Tibial artery (tissue), 4 donors: ENCODE data around the gene CUX1.
"Not testable (repeated sequence)": the region's sequence is repeated elsewhere in the genome, so short reads cannot be mapped to it uniquely, and the experiment has no call there.

Source experiments
- DNase-seq, 2 donors: peaks; one replicate each; pipeline ENCODE4 v3.0.0-alpha.2; 2019
- H3K27ac ChIP-seq, 2 donors: fragments of 200-600 bp; sonication (generic) in 1 of 2; 1 replicate in 1 of 2; 2 replicates in 1 of 2; pipeline ENCODE4 v1.5.1; 2018 to 2019; ENCODE audit warnings: mild to moderate bottlenecking in 1 of 2
- H3K27me3 ChIP-seq, 2 donors: fragments of 200-600 bp; sonication (generic) in 1 of 2; one replicate each; pipeline versions ENCODE4 v1.5.1 to v1.6.0; 2016 to 2019
- H3K36me3 ChIP-seq, 3 donors: fragments of 200-600 bp; sonication (generic) in 2 of 3; one replicate each; pipeline ENCODE4 v1.5.1; 2016 to 2019; ENCODE audit warnings: mild to moderate bottlenecking in 2 of 3
- H3K4me1 ChIP-seq, 4 donors: fragments of 200-600 bp; sonication (generic) in 2 of 4; 1 replicate in 3 of 4; 2 replicates in 1 of 4; pipeline ENCODE4 v1.5.1; 2016 to 2019
- H3K4me3 ChIP-seq, 2 donors: fragments of 200-600 bp; sonication (generic) in 1 of 2; 1 replicate in 1 of 2; 2 replicates in 1 of 2; pipeline ENCODE4 v1.5.1; 2018 to 2019; ENCODE audit warnings: mild to moderate bottlenecking in 2 of 2
- H3K9me3 ChIP-seq, 3 donors: fragments of 200-600 bp; sonication (generic) in 1 of 3; one replicate each; pipeline ENCODE4 v1.5.1; 2016 to 2019
- intact Hi-C: fragments of 100-400 bp; cut with DNase I; formaldehyde crosslinking; loops from one replicate; pipeline ENCODE4 v1.15.0; 2023; ENCODE audit warnings: low total_unique reads
- TF ChIP-seq, protein P1 (sequence below), 2 experiments: fragments of 200-600 bp in 1 of 2; fragments of 450-650 bp in 1 of 2; IDR thresholded peaks; one replicate each; pipeline ENCODE4 v1.5.1; 2017 to 2019; ENCODE audit warnings: antibody characterized with exemption in 2 of 2, mild to moderate bottlenecking in 1 of 2, moderate library complexity in 1 of 2

The CUX1 gene

DNA sequence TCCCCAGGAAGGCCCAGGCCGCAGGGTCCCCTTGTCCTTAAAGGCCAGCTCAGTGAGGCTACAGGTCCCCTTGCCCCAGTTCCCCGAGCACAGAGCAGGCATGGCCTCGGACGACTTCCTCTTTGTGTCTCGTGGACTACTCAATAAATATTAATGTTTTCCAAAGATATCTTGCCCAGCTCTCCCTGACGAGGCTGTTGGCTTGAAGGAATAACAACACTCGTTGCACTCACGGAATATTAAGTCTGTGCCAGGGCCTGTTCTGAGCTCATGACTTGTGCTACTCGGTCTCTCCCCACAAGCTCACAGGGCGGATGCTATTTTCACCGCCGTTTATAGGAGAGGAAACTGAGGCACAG, 68.2 kb downstream of the CUX1 start:
- DNase-seq: peak; percentile 65 to 85
- no peaks in the 10 kb centered on the region for H3K27me3 ChIP-seq
- H3K4me3 ChIP-seq: no peak overlapping the region
- TF ChIP-seq, protein P1, sequence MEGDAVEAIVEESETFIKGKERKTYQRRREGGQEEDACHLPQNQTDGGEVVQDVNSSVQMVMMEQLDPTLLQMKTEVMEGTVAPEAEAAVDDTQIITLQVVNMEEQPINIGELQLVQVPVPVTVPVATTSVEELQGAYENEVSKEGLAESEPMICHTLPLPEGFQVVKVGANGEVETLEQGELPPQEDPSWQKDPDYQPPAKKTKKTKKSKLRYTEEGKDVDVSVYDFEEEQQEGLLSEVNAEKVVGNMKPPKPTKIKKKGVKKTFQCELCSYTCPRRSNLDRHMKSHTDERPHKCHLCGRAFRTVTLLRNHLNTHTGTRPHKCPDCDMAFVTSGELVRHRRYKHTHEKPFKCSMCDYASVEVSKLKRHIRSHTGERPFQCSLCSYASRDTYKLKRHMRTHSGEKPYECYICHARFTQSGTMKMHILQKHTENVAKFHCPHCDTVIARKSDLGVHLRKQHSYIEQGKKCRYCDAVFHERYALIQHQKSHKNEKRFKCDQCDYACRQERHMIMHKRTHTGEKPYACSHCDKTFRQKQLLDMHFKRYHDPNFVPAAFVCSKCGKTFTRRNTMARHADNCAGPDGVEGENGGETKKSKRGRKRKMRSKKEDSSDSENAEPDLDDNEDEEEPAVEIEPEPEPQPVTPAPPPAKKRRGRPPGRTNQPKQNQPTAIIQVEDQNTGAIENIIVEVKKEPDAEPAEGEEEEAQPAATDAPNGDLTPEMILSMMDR (IDR thresholded peaks at IDR 0.05): no peak
- H3K4me1 ChIP-seq: peaks cover 5 to 71% (median 29%) of the 10 kb centered on the region in 4 donors
- peak overlapping the region; percentile 78 for H3K27ac ChIP-seq
- no peaks in the 10 kb centered on the region for H3K9me3 ChIP-seq
- H3K36me3 ChIP-seq: no peaks in the 10 kb centered on the region
- intact Hi-C loops: loop anchor here (5.0 kb wide), 1 partner anchor 37 kb away; no protein-coding TSS in a partner anchor

DNA sequence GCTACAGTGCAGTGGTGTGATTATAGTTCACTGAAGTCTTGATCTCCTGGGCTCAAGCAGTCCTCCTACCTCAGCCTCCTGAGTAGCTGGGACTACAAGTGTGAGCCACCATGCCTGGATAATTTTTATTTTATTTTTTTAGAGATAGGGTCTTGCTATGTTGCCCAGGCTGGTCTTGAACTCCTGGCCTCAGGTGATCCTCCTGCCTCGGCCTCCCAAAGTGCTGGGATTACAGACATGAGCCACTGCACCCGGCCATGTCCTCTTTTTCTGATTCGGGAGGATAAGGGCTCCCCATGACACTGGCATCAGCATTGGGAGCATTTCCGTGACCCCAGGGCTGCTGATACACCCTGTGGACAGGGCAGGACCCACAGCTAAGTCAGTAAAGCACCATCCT, 69.9 kb downstream of the CUX1 start:
- not testable (repeated sequence) for H3K4me3 ChIP-seq, H3K27ac ChIP-seq, H3K27me3 ChIP-seq, DNase-seq, H3K36me3 ChIP-seq, H3K9me3 ChIP-seq
- intact Hi-C loops: loop anchor here (5.0 kb wide), 1 partner anchor 35 kb away; no protein-coding TSS in a partner anchor
- peaks cover under 1 to 53% (median 23%) of the 10 kb centered on the region in 4 donors for H3K4me1 ChIP-seq

DNA sequence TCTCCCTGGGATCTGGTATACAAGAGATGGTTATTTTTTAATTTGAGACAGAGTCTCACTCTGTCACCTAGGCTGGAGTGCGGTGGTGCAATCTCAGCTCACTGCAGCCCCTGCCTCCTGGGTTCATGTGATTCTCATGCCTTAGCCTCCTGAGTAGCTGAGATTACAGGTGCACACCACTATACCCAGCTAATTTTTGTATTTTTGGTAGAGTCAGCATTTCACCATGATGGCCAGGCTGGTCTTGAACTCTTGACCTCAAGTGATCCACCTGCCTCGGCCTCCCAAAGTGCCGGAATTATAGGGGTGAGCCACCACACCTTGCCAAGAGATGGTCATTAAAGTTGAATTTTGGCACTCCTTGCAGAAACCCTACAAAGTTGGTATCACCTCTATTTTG, 71.1 kb downstream of the CUX1 start:
- H3K27me3 ChIP-seq, H3K27ac ChIP-seq, H3K36me3 ChIP-seq, H3K9me3 ChIP-seq, DNase-seq, H3K4me3 ChIP-seq: not testable (repeated sequence)
- H3K4me1 ChIP-seq: peaks cover 0 to 42% (median 13%) of the 10 kb centered on the region in 4 donors
- intact Hi-C loops: loop anchor here (5.0 kb wide), 1 partner anchor 34 kb away; no protein-coding TSS in a partner anchor

DNA sequence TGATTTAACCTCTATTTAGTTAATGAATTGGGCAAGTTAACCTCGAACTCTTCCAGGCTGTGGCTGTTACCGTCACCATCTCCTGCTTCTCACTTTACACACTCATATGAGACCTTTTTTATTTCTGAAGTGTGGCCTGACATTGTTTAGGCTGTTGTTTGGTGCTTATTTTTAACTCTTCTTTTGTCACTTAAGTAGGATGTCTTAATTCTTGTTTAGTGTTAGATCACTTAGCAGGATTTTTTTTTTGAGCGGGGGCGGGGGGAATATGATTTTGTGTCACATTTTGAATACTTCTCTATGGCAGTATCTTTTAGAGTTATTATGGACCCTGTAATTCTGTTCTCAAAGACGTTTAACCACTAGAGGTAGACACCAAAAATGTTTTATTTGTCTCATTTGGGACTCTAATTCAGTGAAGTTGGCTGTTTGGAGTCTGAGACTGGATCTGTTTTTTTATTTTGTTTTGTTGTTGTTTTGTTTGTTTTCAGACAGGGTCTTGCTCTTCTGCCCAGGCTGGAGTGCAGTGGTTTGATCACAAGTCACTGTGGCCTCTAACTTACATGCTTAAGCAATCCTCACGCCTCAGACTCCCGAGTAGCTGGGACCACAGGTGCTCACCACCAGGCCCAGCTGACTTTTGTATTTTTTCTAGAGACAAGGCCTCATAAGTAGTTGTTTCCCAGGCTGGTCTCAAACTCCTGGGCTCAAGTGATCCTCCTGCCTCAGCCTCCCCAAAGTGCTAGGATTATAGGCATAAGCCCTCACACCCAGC, 73.5 kb downstream of the CUX1 start:
- Histone ChIP-seq H3K4me1 (peaks cover 0 to 21% (median 2%) of the 10 kb centered on the region in 4 donors), H3K27ac (no peak overlapping the region), H3K36me3 (no peaks in the 10 kb centered on the region), H3K9me3 (no peaks in the 10 kb centered on the region), H3K4me3 (no peak overlapping the region), H3K27me3 (no peaks in the 10 kb centered on the region)
- DNase-seq: no peak
- TF ChIP-seq, protein P1 (IDR thresholded peaks at IDR 0.05): no peak
- intact Hi-C loops: no loop called here

DNA sequence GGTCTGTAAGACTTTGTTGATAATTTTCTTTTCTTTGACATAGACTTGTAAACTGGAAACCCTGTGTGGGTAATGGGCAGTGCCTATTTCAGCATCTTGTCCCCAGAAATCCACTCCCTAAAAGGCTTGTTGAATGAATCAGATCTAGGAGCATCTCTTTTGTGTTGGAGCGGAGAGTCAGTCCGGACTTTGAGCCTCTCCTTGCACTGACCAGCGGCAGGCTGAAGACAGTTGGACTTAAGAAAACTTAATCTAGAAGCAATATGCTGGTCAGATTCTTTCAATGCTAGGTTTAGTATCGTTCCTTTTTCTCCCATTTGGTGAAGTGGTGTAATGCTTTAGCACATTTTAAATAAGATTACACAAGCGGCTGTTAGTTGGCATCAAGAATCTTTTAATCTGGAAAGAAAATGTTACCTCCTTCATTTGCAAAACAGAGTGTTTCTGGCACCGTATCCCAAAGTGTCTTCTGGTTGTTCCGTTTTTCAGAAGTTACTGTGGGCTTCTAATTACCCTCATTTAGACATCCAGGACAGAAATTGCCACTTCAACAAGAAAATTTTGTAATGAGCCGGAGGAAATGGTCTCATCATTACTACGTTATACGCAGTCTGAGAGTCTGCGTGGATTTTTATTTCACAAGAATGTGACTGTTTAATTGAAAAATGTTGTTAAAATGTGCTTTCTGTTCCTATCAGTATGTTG, 74.7 kb downstream of the CUX1 start:
- DNase-seq: no peak
- H3K4me3 ChIP-seq: no peak overlapping the region
- TF ChIP-seq, protein P1 (IDR thresholded peaks at IDR 0.05): no peak
- H3K27me3 ChIP-seq: no peaks in the 10 kb centered on the region
- H3K9me3 ChIP-seq: no peaks in the 10 kb centered on the region
- H3K36me3 ChIP-seq: no peaks in the 10 kb centered on the region
- H3K4me1 ChIP-seq: peaks cover 0 to 20% (median 7%) of the 10 kb centered on the region in 4 donors
- no peak overlapping the region for H3K27ac ChIP-seq
- intact Hi-C loops: no loop called here

DNA sequence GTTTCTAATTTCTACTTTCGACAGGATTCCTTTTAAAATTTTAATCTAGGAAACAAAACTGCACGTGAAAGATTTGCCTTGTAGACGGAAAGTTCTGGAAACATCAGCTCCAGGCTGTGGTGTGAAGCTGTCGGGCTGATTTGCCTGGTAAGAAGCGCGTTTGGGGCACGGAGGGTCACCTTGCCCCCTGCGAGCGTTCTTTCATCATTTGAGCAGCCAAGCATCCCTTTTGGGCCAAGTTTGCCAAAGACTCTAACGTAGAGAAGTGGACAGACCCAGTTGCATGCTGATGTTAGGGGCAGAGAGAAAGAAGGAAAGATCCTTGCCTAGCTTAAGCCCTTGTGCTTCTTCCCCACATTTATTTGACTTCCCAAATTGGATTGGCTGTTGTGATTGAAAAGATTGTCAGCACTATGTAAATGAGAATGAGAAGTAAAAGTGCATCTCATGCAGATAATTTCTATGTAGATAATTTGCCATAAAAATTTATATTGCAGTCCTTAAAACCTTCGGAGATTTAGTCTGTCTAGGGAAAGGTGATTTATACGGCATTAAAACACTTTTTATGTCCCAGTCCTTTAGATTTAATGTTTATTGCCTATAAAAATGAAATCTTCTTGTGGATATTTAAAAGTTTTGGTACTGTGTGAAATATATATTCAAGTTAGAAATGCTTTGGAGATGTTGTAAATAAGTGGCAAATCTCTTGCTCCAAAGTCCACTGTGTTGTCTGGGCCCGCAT, 76.1 kb downstream of the CUX1 start:
- intact Hi-C loops: no loop called here
- no peaks in the 10 kb centered on the region for H3K36me3 ChIP-seq
- H3K4me1 ChIP-seq: peaks cover 0 to 25% (median 11%) of the 10 kb centered on the region in 4 donors
- H3K27ac ChIP-seq: no peak overlapping the region
- H3K27me3 ChIP-seq: no peaks in the 10 kb centered on the region
- H3K4me3 ChIP-seq: no peak overlapping the region
- DNase-seq: no peak
- TF ChIP-seq, protein P1 (IDR thresholded peaks at IDR 0.05): no peak
- no peaks in the 10 kb centered on the region for H3K9me3 ChIP-seq
